OCI-LY3 (cell line): Measurements from ENCODE around the gene SLC36A2.

Experiments used
- H2AFZ ChIP-seq: fragments of 200-600, 300-600 bp; shearing (Covaris generic); 2 replicates; pipeline ENCODE4 v1.6.0; 2014; ENCODE audit warnings: antibody characterized with exemption, low read depth, low read length
- H3K27ac ChIP-seq: fragments of 200-600, 300-600 bp; sonication (generic); 2 replicates; pipeline ENCODE4 v1.5.1; 2014; ENCODE audit warnings: mild to moderate bottlenecking, low read length, moderate library complexity, mixed read lengths
- H3K27me3 ChIP-seq: fragments of 200-600, 300-600 bp; sonication (generic); 2 replicates; pipeline ENCODE4 v1.6.1; 2014; ENCODE audit warnings: low read depth, low read length, mixed read lengths
- H3K36me3 ChIP-seq: fragments of 200-600, 300-600 bp; sonication (generic); replicated peaks from 2 replicates; pipeline ENCODE3; 2014; ENCODE audit warnings: low read depth, low read length, mixed read lengths
- H3K4me1 ChIP-seq: fragments of 300-600, 200-600 bp; sonication (generic); 2 replicates; pipeline ENCODE4 v1.6.1; 2014; ENCODE audit warnings: low read length, mixed read lengths
- H3K4me2 ChIP-seq: fragments of 200-600, 300-600 bp; sonication (generic); 2 replicates; pipeline ENCODE4 v1.6.1; 2014; ENCODE audit warnings: low read length, mixed read lengths
- H3K4me3 ChIP-seq: fragments of 300-600, 200-600 bp; sonication (generic); 2 replicates; pipeline ENCODE4 v1.5.1; 2014; ENCODE audit warnings: antibody characterized with exemption, mild to moderate bottlenecking, low read length, moderate library complexity
- H3K79me2 ChIP-seq: fragments of 300-600, 200-600 bp; shearing (Covaris generic); 2 replicates; pipeline ENCODE4 v1.6.1; 2014; ENCODE audit warnings: mild to moderate bottlenecking, low read length, mixed read lengths
- H3K9ac ChIP-seq: fragments of 300-600, 200-600 bp; shearing (Covaris generic); 2 replicates; pipeline ENCODE4 v1.6.0; 2014; ENCODE audit warnings: mild to moderate bottlenecking, low read length, moderate library complexity
- H3K9me3 ChIP-seq: fragments of 200-600, 300-600 bp; shearing (Covaris generic); 2 replicates; pipeline ENCODE4 v1.6.1; 2014; ENCODE audit warnings: low read length, mixed read lengths; ENCODE audit not compliant: insufficient read depth
- H4K20me1 ChIP-seq: fragments of 200-600, 300-600 bp; sonication (generic); 2 replicates; pipeline ENCODE4 v1.6.1; 2016; ENCODE audit warnings: low read length, mixed read lengths; ENCODE audit not compliant: insufficient read depth
- EZH2phosphoT487 ChIP-seq: fragments of 200-600 bp; shearing (Covaris generic); IDR thresholded peaks from 2 replicates; pipeline ENCODE4 v1.6.1; 2018; ENCODE audit warnings: antibody characterized with exemption, mixed run types, low read depth
- TF ChIP-seq, protein P1 (sequence below): fragments of 200-600, 300-600 bp; sonication (generic); IDR thresholded peaks from 2 replicates; pipeline ENCODE4 v1.5.1; 2014; ENCODE audit warnings: antibody characterized with exemption, low read length, low read depth

SLC36A2 gene

GRCh38 chr5:151363673-151364072 is 16.3 kb upstream of the SLC36A2 start:
- Histone ChIP-seq H3K27me3 (no peaks in the 10 kb centered on the region), H3K4me2 (no peak overlapping the region), H3K79me2 (no peaks in the 10 kb centered on the region), H2AFZ (no peak overlapping the region), H4K20me1 (no peaks in the 10 kb centered on the region), H3K27ac (no peak overlapping the region), H3K9ac (no peak overlapping the region), H3K9me3 (no peaks in the 10 kb centered on the region), H3K4me1 (no peaks in the 10 kb centered on the region), H3K4me3 (no peak overlapping the region), H3K36me3 (no peaks in the 10 kb centered on the region)
- no peak for TF ChIP-seq EZH2phosphoT487
- TF ChIP-seq, protein P1, sequence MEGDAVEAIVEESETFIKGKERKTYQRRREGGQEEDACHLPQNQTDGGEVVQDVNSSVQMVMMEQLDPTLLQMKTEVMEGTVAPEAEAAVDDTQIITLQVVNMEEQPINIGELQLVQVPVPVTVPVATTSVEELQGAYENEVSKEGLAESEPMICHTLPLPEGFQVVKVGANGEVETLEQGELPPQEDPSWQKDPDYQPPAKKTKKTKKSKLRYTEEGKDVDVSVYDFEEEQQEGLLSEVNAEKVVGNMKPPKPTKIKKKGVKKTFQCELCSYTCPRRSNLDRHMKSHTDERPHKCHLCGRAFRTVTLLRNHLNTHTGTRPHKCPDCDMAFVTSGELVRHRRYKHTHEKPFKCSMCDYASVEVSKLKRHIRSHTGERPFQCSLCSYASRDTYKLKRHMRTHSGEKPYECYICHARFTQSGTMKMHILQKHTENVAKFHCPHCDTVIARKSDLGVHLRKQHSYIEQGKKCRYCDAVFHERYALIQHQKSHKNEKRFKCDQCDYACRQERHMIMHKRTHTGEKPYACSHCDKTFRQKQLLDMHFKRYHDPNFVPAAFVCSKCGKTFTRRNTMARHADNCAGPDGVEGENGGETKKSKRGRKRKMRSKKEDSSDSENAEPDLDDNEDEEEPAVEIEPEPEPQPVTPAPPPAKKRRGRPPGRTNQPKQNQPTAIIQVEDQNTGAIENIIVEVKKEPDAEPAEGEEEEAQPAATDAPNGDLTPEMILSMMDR: no peak

DNA sequence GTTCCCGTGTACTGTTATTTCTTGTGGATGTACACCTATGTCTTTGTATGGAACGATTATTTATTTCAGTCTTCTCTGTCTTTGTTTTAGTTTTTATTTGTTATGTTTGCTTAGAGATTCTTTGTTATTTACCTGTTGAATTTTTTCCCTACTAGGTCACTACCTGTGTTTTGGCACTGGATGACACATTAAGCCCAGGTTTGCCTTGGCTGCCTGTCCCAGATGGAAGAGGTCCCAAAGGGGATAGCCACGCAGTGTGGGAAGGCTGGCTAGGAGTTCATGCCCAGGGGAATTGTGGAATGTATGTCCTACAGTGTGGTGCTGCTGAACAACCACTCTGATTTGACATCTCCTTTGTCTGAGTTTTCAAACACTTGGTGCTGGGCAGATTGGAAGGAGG is 15.6 kb upstream of the SLC36A2 start:
- TF ChIP-seq, protein P1: no peak
- TF ChIP-seq EZH2phosphoT487: no peak
- no peak overlapping the region for H3K4me3 ChIP-seq
- H3K36me3 ChIP-seq: no peaks in the 10 kb centered on the region
- no peaks in the 10 kb centered on the region for H3K79me2 ChIP-seq
- no peak overlapping the region for H2AFZ ChIP-seq
- H3K27me3 ChIP-seq: no peaks in the 10 kb centered on the region
- no peaks in the 10 kb centered on the region for H3K4me1 ChIP-seq
- no peak overlapping the region for H3K4me2 ChIP-seq
- H3K9ac ChIP-seq: no peak overlapping the region
- H4K20me1 ChIP-seq: no peaks in the 10 kb centered on the region
- H3K9me3 ChIP-seq: no peaks in the 10 kb centered on the region
- H3K27ac ChIP-seq: no peak overlapping the region

DNA sequence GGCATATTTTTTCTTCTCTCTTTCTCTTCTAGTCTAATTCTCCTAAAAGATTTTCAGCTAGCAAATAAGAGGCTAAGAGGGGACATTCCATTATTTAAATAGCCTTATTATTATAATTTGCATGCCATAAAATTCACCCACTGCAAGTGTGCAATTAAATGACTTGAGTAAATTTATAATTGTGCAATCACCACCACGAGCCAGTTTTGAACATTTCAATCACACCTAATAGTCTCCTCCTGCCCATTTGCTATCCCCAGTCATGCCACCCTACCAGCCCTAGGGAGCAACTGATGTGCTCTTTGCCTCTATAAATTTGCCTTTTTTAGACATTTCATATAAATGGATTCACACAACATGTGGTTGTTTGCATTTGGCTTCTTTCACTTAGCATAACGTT is 12.0 kb upstream of the SLC36A2 start:
- Histone ChIP-seq H3K9ac (no peak overlapping the region), H3K4me3 (no peak overlapping the region), H3K4me2 (no peak overlapping the region), H3K27me3 (no peaks in the 10 kb centered on the region), H3K79me2 (no peaks in the 10 kb centered on the region), H4K20me1 (no peaks in the 10 kb centered on the region), H3K27ac (no peak overlapping the region), H3K36me3 (no peaks in the 10 kb centered on the region), H3K4me1 (no peaks in the 10 kb centered on the region), H3K9me3 (no peaks in the 10 kb centered on the region), H2AFZ (no peak overlapping the region)
- TF ChIP-seq, protein P1: no peak
- TF ChIP-seq EZH2phosphoT487: no peak

- Histone ChIP-seq H3K4me2 (no peak overlapping the region), H3K4me1 (no peaks in the 10 kb centered on the region), H3K27me3 (no peaks in the 10 kb centered on the region), H3K9me3 (no peaks in the 10 kb centered on the region), H3K36me3 (no peaks in the 10 kb centered on the region), H4K20me1 (no peaks in the 10 kb centered on the region), H3K79me2 (no peaks in the 10 kb centered on the region), H3K9ac (no peak overlapping the region), H3K4me3 (no peak overlapping the region), H2AFZ (no peak overlapping the region), H3K27ac (no peak overlapping the region)
- TF ChIP-seq, protein P1: no peak
- no peak for TF ChIP-seq EZH2phosphoT487
Measured at GRCh38 chr5:151357792-151358191, 10.4 kb upstream of the SLC36A2 start.
